Spleen (tissue), 7 donors: Measurements from ENCODE around the gene AKT3.

Source experiments
- CTCF ChIP-seq, 11 experiments: fragments of 200-600 bp in 7 of 11; fragments of 450-650 bp in 4 of 11; sonication (generic) in 4 of 11; IDR thresholded peaks in 8 of 11; conservative IDR thresholded peaks in 3 of 11; 1 replicate in 7 of 11; 2 replicates in 4 of 11; pipeline versions ENCODE4 v1.4.0 to v1.8.0; 2016 to 2021; ENCODE audit warnings: antibody characterized with exemption in 11 of 11, inconsistent platforms in 4 of 11, mild to moderate bottlenecking in 1 of 11
- POLR2A ChIP-seq, 3 donors: fragments of 450-650 bp; IDR thresholded peaks; one replicate each; pipeline ENCODE4 v1.5.1; 2017; ENCODE audit warnings: antibody characterized with exemption in 3 of 3, mild to moderate bottlenecking in 1 of 3
- donor health status: DM: no; HTN: no; CAD: no; lungs with moderate emphysema.
- donor health status: DM: no; HTN: no; CAD: no.
- donor health status: DM: no; HTN: no; CAD: no.

- TF ChIP-seq CTCF (IDR thresholded peaks at IDR 0.05 in 8 of 11, conservative IDR thresholded peaks at IDR 0.05 in 3 of 11) (no peak), POLR2A (IDR thresholded peaks at IDR 0.05) (no peak)
Observed at GRCh38 chr1:243731301-243731891, 118.6 kb downstream of the AKT3 start.
